ENCODE results near the gene PHB1. TPM values are rescaled to one million over a fixed set of nuclear protein-coding genes. Genes with fewer than 3 reads are reported as not detected.

Gene PHB1
- total and polyA plus RNA-seq, 2 experiments from 2014 or later, result 194 to 211 TPM

GRCh38 chr17:49435671-49436029, 21.0 kb upstream of the PHB1 start:
- no peaks in the 10 kb centered on the region for H4K20me1 ChIP-seq (replicated peaks; ENCODE audit: insufficient read depth)
- Mint-ChIP-seq H3K9me3 (no peaks in the 10 kb centered on the region), H3K36me3 (ENCODE audit: low read depth) (no peaks in the 10 kb centered on the region), H3K27ac (no peak overlapping the region), H3K4me1 (peaks cover 27% of the 10 kb centered on the region), H3K27me3 (ENCODE audit: insufficient read depth, low read depth, poor library complexity) (peaks cover 20% of the 10 kb centered on the region), H3K4me3 (no peak overlapping the region)
- no peaks in the 10 kb centered on the region for H3K79me2 ChIP-seq (replicated peaks; ENCODE audit: insufficient read depth)
- H3F3A ChIP-seq (replicated peaks; ENCODE audit: low read depth), result no peaks in the 10 kb centered on the region
- no peak overlapping the region for H2AFZ ChIP-seq
- ATAC-seq (no peak), DNase-seq (ENCODE audit: low spot score) (no peak)
- H3K4me2 ChIP-seq, result peak overlapping the region; percentile 55
- no peak overlapping the region for H3K27ac ChIP-seq (ENCODE audit: low read depth)
- H3K9me2 ChIP-seq (ENCODE audit: insufficient read depth), result 0 out of 2 replicates have a peak, but pooled peaks cover under 1% of the 10 kb centered on the region
- H3K27me3 ChIP-seq (ENCODE audit: insufficient read depth), result peaks cover 27% of the 10 kb centered on the region
- TF ChIP-seq NANOG (IDR thresholded peaks at IDR 0.05; ENCODE audit: borderline replicate concordance), result no peak
- no peak for TF ChIP-seq ZNF114 (CRISPR knock-in tag; IDR thresholded peaks at IDR 0.05)
- no peak for TF ChIP-seq EZH2 (IDR thresholded peaks at IDR 0.05; ENCODE audit: low read depth, unreplicated experiment)
- peaks cover 22% of the 10 kb centered on the region; the same call in 1 of the 2 replicates for H3K4me1 ChIP-seq (ENCODE audit: insufficient read depth)
- no peak overlapping the region for H3K4me3 ChIP-seq
- H3K36me3 ChIP-seq (ENCODE audit: insufficient read depth), result peaks cover 3% of the 10 kb centered on the region; the same call in 1 of the 2 replicates

GRCh38 chr17:49434821-49435670, 20.4 kb upstream of the PHB1 start:
- H3K9me3 Mint-ChIP-seq, result no peaks in the 10 kb centered on the region
- H3K36me3 Mint-ChIP-seq (ENCODE audit: low read depth), result no peaks in the 10 kb centered on the region
- Histone ChIP-seq H3F3A (replicated peaks; ENCODE audit: low read depth) (no peaks in the 10 kb centered on the region), H2AFZ (no peak overlapping the region; the same call in 1 of the 2 replicates), H3K79me2 (replicated peaks; ENCODE audit: insufficient read depth) (no peaks in the 10 kb centered on the region), H3K4me3 (no peak overlapping the region), H3K4me1 (ENCODE audit: insufficient read depth) (peaks cover 22% of the 10 kb centered on the region; the same call in 1 of the 2 replicates), H3K9me2 (ENCODE audit: insufficient read depth) (no peaks in the 10 kb centered on the region), H3K4me2 (peak overlapping the region; percentile 55), H4K20me1 (replicated peaks; ENCODE audit: insufficient read depth) (no peaks in the 10 kb centered on the region), H3K27ac (ENCODE audit: low read depth) (no peak overlapping the region), H3K36me3 (ENCODE audit: insufficient read depth) (peaks cover 3% of the 10 kb centered on the region; the same call in 1 of the 2 replicates), H3K27me3 (ENCODE audit: insufficient read depth) (peaks cover 27% of the 10 kb centered on the region)
- peak; percentile 81 for ATAC-seq
- H3K27ac Mint-ChIP-seq, result no peak overlapping the region
- H3K4me1 Mint-ChIP-seq, result peaks cover 21% of the 10 kb centered on the region
- peak; percentile 85 for DNase-seq (ENCODE audit: low spot score)
- peaks cover 18% of the 10 kb centered on the region for H3K27me3 Mint-ChIP-seq (ENCODE audit: insufficient read depth, low read depth, poor library complexity)
- H3K4me3 Mint-ChIP-seq, result no peak overlapping the region
- no peak for TF ChIP-seq ZNF462 (CRISPR knock-in tag; IDR thresholded peaks at IDR 0.05)
- peak; percentile 64 to 94 for TF ChIP-seq CTCF (conservative IDR thresholded peaks at IDR 0.05; ENCODE audit: low read depth in 2 of 2)

Data from GM23338 (cell line).